ENCODE measurements around the gene AUTS2. TPM values are rescaled to one million over a fixed set of nuclear protein-coding genes. Genes with fewer than 3 reads are reported as not detected.

AUTS2 gene
- total and polyA plus RNA-seq, 7 experiments from 2014 or later, result 0.40 to 31.7 (median 4.2) TPM

DNA sequence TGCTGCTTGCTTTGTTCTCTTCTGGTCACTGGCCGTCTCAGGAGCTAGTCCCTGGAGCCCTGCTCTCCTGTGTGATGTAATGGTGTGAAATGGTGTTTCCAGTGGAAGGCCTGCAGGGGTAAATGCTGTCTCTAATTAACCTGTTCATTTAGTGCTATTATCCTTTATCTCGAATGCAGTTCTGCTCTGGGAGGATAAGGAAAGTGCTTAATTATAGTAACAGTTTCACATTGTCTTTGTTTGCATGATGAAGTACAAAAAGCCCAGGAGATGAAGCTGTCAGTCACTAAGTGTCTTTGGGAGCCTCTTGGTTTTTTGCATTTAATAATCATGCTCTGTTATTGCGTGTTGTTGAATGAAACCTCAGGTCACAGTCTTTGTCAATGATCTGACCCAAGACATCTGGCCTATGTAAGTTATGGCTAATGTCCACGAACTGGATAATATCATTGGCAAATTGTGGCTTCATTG, 778.3 kb downstream of the AUTS2 start:
- no peaks in the 10 kb centered on the region for H3K27me3 Mint-ChIP-seq
- H3K9me3 ChIP-seq (ENCODE audit: control insufficient read depth in 2 of 3, low read length in 3 of 3), result no peaks in the 10 kb centered on the region
- no peaks in the 10 kb centered on the region for H3K4me1 Mint-ChIP-seq
- no peak overlapping the region for H3K4me3 ChIP-seq (ENCODE audit: low read length)
- no peak overlapping the region for H3K27ac Mint-ChIP-seq
- ChIA-PET CTCF (no interaction called here), POLR2A (no interaction called here)
- H3K36me3 ChIP-seq (ENCODE audit: control insufficient read depth in 2 of 3, insufficient read depth in 3 of 3, low read length in 3 of 3), result no peaks in the 10 kb centered on the region
- no peak overlapping the region for H3K27ac ChIP-seq (ENCODE audit: low read depth, low read length)
- H3K27me3 ChIP-seq (ENCODE audit: control insufficient read depth in 2 of 2, insufficient read depth in 2 of 2, low read length in 2 of 2), result no peaks in the 10 kb centered on the region
- DNase-seq, result no peak
- H3K36me3 Mint-ChIP-seq, result no peaks in the 10 kb centered on the region
- ATAC-seq, result no peak
- no peak overlapping the region for H3K4me3 Mint-ChIP-seq
- peaks cover 0 to 3% (median 0%) of the 10 kb centered on the region in 11 donors for H3K9me3 Mint-ChIP-seq
- intact Hi-C loops (cut with micrococcal nuclease), result no loop called here
- no peaks in the 10 kb centered on the region for H3K4me1 ChIP-seq (ENCODE audit: control insufficient read depth in 2 of 2, insufficient read depth in 2 of 2, low read length in 2 of 2)

DNA sequence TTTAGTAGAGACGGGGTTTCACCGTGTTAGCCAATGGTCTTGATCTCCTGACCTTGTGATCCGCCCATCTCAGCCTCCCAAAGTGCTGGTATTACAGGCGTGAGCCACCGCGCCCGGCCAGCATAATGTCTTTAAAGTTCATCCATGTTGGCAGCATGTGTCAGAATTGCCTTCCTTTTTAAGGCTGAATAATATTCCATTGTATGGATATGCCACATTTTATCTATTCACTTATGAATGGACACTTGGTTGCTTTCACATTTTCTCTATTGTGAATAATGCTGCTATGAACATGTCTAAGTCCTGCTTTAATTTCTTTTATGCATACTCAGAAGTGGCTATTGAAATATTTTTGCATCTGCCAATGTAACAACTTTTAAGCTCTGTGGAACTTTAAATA, 779.7 kb downstream of the AUTS2 start:
- Histone ChIP-seq H3K4me3 (ENCODE audit: low read length) (no peak overlapping the region), H3K36me3 (ENCODE audit: control insufficient read depth in 2 of 3, insufficient read depth in 3 of 3, low read length in 3 of 3) (no peaks in the 10 kb centered on the region), H3K27ac (ENCODE audit: low read depth, low read length) (no peak overlapping the region), H3K9me3 (ENCODE audit: control insufficient read depth in 2 of 3, low read length in 3 of 3) (no peaks in the 10 kb centered on the region), H3K4me1 (ENCODE audit: control insufficient read depth in 2 of 2, insufficient read depth in 2 of 2, low read length in 2 of 2) (no peaks in the 10 kb centered on the region), H3K27me3 (ENCODE audit: control insufficient read depth in 2 of 2, insufficient read depth in 2 of 2, low read length in 2 of 2) (no peaks in the 10 kb centered on the region)
- Mint-ChIP-seq H3K36me3 (no peaks in the 10 kb centered on the region), H3K27me3 (peaks cover 0 to 12% (median 0%) of the 10 kb centered on the region in 5 donors), H3K27ac (no peak overlapping the region), H3K4me1 (no peaks in the 10 kb centered on the region), H3K4me3 (no peak overlapping the region), H3K9me3 (peaks cover 0 to 11% (median 0%) of the 10 kb centered on the region in 11 donors)
- ATAC-seq (no peak), DNase-seq (no peak)
- ChIA-PET CTCF (no interaction called here), POLR2A (no interaction called here)
- intact Hi-C loops (cut with micrococcal nuclease), result no loop called here

DNA sequence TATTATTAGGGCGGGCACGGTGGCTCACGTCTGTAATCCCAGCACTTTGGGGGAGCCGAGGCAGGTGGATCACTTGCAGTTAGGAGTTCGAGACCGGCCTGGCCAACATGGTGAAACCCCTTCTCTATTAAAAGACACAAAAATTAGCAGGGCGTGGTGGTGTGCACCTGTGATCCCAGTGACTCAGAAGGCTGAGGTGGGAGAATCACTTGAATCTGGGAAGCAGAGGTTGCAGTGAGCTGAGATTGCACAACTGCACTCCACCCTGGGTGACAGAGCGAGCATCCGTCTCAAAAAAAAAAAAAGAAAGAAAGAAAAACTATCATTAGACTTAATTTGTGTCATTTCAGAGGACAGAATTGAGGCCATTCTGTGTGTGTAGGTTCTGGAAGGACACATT, 780.9 kb downstream of the AUTS2 start:
- Mint-ChIP-seq H3K27me3 (peaks cover 0 to 13% (median 0%) of the 10 kb centered on the region in 5 donors), H3K4me3 (no peak overlapping the region), H3K9me3 (peaks cover 0 to 11% (median 0%) of the 10 kb centered on the region in 11 donors), H3K36me3 (no peaks in the 10 kb centered on the region), H3K27ac (no peak overlapping the region), H3K4me1 (no peaks in the 10 kb centered on the region)
- CTCF ChIA-PET, result no interaction called here
- intact Hi-C loops (cut with micrococcal nuclease), result no loop called here
- Histone ChIP-seq H3K4me1 (ENCODE audit: control insufficient read depth in 2 of 2, insufficient read depth in 2 of 2, low read length in 2 of 2) (no peaks in the 10 kb centered on the region), H3K4me3 (ENCODE audit: low read length) (no peak overlapping the region), H3K9me3 (ENCODE audit: control insufficient read depth in 2 of 3, low read length in 3 of 3) (no peaks in the 10 kb centered on the region), H3K27me3 (ENCODE audit: control insufficient read depth in 2 of 2, insufficient read depth in 2 of 2, low read length in 2 of 2) (no peaks in the 10 kb centered on the region), H3K36me3 (ENCODE audit: control insufficient read depth in 2 of 3, insufficient read depth in 3 of 3, low read length in 3 of 3) (no peaks in the 10 kb centered on the region), H3K27ac (ENCODE audit: low read depth, low read length) (no peak overlapping the region)
- DNase-seq (no peak), ATAC-seq (no peak)
- POLR2A ChIA-PET, result no interaction called here

DNA sequence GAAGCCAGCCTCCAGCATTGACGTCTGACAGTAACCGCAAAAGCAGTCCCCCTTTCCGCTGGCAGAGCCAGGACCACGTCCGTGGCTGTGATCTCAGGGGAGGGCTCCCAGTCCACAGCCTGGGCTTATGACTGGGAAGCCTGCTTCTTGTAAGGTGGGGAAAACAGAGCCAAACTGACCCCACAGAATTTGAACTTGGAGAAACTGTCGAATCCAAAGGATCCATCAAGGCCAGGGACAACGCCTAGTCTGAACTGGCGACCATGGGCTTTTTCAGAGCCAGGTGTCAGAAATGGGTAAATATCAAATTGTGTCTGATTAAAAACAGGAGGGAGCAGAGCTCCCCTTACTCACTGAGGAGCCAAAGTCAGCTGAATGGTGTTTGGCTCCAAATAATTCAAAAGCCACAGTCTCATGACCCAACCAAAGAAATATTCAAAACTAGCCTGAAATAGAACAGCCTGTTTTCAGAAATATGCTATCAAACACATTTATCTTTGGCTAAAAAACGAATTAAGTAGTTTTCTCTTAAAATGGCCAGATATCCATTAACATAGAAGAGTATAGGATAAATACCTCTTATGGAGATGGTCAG, 782.2 kb downstream of the AUTS2 start:
- CTCF ChIA-PET, result no interaction called here

DNA sequence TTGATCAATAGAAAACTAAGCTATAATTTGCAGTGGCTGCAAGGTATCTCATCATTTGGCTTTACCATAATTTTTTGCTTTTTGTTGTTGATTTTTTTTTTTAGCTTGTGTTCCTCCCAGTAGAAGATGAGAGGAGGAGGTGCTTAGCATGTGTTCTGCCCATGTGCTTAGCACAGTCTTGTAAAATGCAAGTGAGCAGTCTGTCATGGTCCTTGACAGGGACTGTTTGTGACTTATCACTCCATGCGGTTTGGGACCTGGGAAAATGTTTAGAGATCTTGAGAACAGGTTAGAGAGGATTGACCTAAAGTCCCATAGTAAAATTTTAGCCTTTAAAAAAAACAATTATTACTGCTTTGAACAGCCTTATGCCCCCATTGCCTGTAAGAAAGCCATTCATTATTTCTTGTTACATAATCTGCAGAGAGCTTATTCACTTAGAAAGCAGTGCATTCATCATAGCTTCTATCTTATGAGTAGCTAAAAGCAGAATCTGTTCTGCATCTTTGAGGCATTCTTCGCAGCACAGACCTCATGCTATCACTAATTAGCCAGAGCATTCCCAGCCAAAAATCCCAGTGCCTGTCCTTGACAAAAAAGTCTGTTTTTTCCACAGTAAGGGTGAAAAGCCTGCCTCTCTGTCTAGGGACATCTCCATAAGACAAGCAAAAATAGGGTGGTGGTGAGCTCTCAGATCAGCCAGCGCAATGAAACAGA, 784.9 kb downstream of the AUTS2 start:
- Mint-ChIP-seq H3K9me3 (peaks cover 0 to 10% (median 0%) of the 10 kb centered on the region in 11 donors), H3K27ac (no peak overlapping the region), H3K36me3 (no peaks in the 10 kb centered on the region), H3K4me3 (no peak overlapping the region), H3K27me3 (peaks cover 0 to 13% (median 0%) of the 10 kb centered on the region in 5 donors), H3K4me1 (no peaks in the 10 kb centered on the region)
- DNase-seq, result no peak
- ChIA-PET CTCF (no interaction called here), POLR2A (no interaction called here)
- no peak overlapping the region for H3K27ac ChIP-seq (ENCODE audit: low read depth, low read length)
- no peak overlapping the region for H3K4me3 ChIP-seq (ENCODE audit: low read length)
- no peak for ATAC-seq
- intact Hi-C loops (cut with micrococcal nuclease), result no loop called here
- no peaks in the 10 kb centered on the region for H3K36me3 ChIP-seq (ENCODE audit: control insufficient read depth in 2 of 3, insufficient read depth in 3 of 3, low read length in 3 of 3)
- H3K27me3 ChIP-seq (ENCODE audit: control insufficient read depth in 2 of 2, insufficient read depth in 2 of 2, low read length in 2 of 2), result no peaks in the 10 kb centered on the region
- no peaks in the 10 kb centered on the region for H3K4me1 ChIP-seq (ENCODE audit: control insufficient read depth in 2 of 2, insufficient read depth in 2 of 2, low read length in 2 of 2)
- no peaks in the 10 kb centered on the region for H3K9me3 ChIP-seq (ENCODE audit: control insufficient read depth in 2 of 3, low read length in 3 of 3)

More for the DNA sequence above, 782.2 kb downstream of the AUTS2 start:
- POLR2A ChIA-PET, result interaction anchor here (0.6 kb wide), 1 partner anchor 83 kb away, joined by 3 read pairs; no protein-coding TSS in a partner anchor
- no peak overlapping the region for H3K27ac ChIP-seq (ENCODE audit: low read depth, low read length)
- intact Hi-C loops (cut with micrococcal nuclease), result no loop called here
- no peaks in the 10 kb centered on the region for H3K4me1 ChIP-seq (ENCODE audit: control insufficient read depth in 2 of 2, insufficient read depth in 2 of 2, low read length in 2 of 2)
- no peaks in the 10 kb centered on the region for H3K27me3 ChIP-seq (ENCODE audit: control insufficient read depth in 2 of 2, insufficient read depth in 2 of 2, low read length in 2 of 2)
- no peaks in the 10 kb centered on the region for H3K9me3 ChIP-seq (ENCODE audit: control insufficient read depth in 2 of 3, low read length in 3 of 3)
- Mint-ChIP-seq H3K27ac (no peak overlapping the region), H3K4me3 (no peak overlapping the region), H3K9me3 (peaks cover 0 to 10% (median 0%) of the 10 kb centered on the region in 11 donors), H3K27me3 (peaks cover 0 to 13% (median 0%) of the 10 kb centered on the region in 5 donors), H3K4me1 (no peaks in the 10 kb centered on the region), H3K36me3 (no peaks in the 10 kb centered on the region)
- ATAC-seq, result no peak
- H3K4me3 ChIP-seq (ENCODE audit: low read length), result no peak overlapping the region
- no peak for DNase-seq
- no peaks in the 10 kb centered on the region for H3K36me3 ChIP-seq (ENCODE audit: control insufficient read depth in 2 of 3, insufficient read depth in 3 of 3, low read length in 3 of 3)

DNA sequence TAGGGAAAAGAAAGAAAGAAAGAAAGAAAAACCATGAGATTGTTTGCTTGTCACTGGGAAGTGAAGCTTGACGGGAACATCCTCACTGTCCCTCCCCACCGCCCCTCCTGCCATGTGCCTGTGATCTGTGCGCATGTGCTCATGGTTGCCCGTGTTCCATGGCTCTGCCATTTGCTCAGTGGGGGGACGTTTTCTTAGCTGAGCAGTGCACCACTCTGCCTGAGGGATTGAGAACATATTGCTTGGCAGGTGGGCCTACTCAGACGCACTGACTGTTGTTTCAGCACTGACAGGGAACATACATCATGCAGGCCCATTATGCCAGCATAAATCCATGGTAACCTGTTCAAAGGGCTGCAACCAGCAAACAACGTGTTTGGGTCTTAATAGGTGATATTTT, 785.7 kb downstream of the AUTS2 start:
- POLR2A ChIA-PET, result no interaction called here
- ATAC-seq (no peak), DNase-seq (no peak)
- Mint-ChIP-seq H3K4me1 (no peaks in the 10 kb centered on the region), H3K27ac (no peak overlapping the region), H3K4me3 (no peak overlapping the region), H3K27me3 (peaks cover 0 to 13% (median 0%) of the 10 kb centered on the region in 5 donors), H3K9me3 (peaks cover 0 to 10% (median 0%) of the 10 kb centered on the region in 11 donors), H3K36me3 (no peaks in the 10 kb centered on the region)
- Histone ChIP-seq H3K4me1 (ENCODE audit: control insufficient read depth in 2 of 2, insufficient read depth in 2 of 2, low read length in 2 of 2) (no peaks in the 10 kb centered on the region), H3K27ac (ENCODE audit: low read depth, low read length) (no peak overlapping the region), H3K27me3 (ENCODE audit: control insufficient read depth in 2 of 2, insufficient read depth in 2 of 2, low read length in 2 of 2) (no peaks in the 10 kb centered on the region), H3K36me3 (ENCODE audit: control insufficient read depth in 2 of 3, insufficient read depth in 3 of 3, low read length in 3 of 3) (no peaks in the 10 kb centered on the region), H3K9me3 (ENCODE audit: control insufficient read depth in 2 of 3, low read length in 3 of 3) (no peaks in the 10 kb centered on the region), H3K4me3 (ENCODE audit: low read length) (no peak overlapping the region)
- CTCF ChIA-PET, result no interaction called here
- intact Hi-C loops (cut with micrococcal nuclease), result no loop called here

DNA sequence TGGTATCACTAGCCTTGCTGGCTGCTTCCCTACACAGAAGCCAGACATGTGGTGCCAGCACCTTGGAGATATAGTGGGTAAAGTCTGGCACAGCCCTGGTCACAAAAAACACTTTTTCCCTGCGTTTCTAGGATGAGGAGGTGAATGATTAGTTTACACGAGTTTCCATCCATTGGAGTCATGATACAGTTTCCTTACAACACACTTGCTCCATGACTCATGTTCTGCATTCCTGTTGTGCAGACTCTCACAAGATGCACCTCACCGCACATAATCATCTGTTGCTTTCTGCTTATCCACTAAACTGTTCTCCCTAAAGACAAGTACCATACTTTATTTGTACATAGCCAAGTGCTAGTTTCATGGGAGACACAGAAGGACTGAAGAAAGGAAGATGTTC, 786.6 kb downstream of the AUTS2 start:
- Histone ChIP-seq H3K9me3 (ENCODE audit: control insufficient read depth in 2 of 3, low read length in 3 of 3) (no peaks in the 10 kb centered on the region), H3K4me1 (ENCODE audit: control insufficient read depth in 2 of 2, insufficient read depth in 2 of 2, low read length in 2 of 2) (no peaks in the 10 kb centered on the region), H3K4me3 (ENCODE audit: low read length) (no peak overlapping the region), H3K27ac (ENCODE audit: low read depth, low read length) (no peak overlapping the region), H3K36me3 (ENCODE audit: control insufficient read depth in 2 of 3, insufficient read depth in 3 of 3, low read length in 3 of 3) (no peaks in the 10 kb centered on the region), H3K27me3 (ENCODE audit: control insufficient read depth in 2 of 2, insufficient read depth in 2 of 2, low read length in 2 of 2) (no peaks in the 10 kb centered on the region)
- H3K36me3 Mint-ChIP-seq, result no peaks in the 10 kb centered on the region
- H3K4me1 Mint-ChIP-seq, result no peaks in the 10 kb centered on the region
- peaks cover 0 to 10% (median 0%) of the 10 kb centered on the region in 11 donors for H3K9me3 Mint-ChIP-seq
- DNase-seq, result no peak
- H3K27me3 Mint-ChIP-seq, result peaks cover 0 to 13% (median 0%) of the 10 kb centered on the region in 5 donors
- H3K27ac Mint-ChIP-seq, result no peak overlapping the region
- POLR2A ChIA-PET, result no interaction called here
- CTCF ChIA-PET, result no interaction called here
- intact Hi-C loops (cut with micrococcal nuclease), result no loop called here
- no peak for ATAC-seq
- no peak overlapping the region for H3K4me3 Mint-ChIP-seq

All from naive thymus-derived CD4-positive, alpha-beta T cell (primary cell).